Nephron progenitor cell (in vitro differentiated cells): ENCODE measurements around the gene CREB1.

Experiments used
- DNase-seq: peaks from one replicate; pipeline ENCODE4 v3.0.0; 2021
- H3K27ac Mint-ChIP-seq: 2 replicates; pipeline ENCODE4 v1.8.0; 2021; ENCODE audit warnings: mild to moderate bottlenecking, moderate library complexity, mixed read lengths
- H3K27me3 Mint-ChIP-seq: 2 replicates; pipeline ENCODE4 v1.8.0; 2021; ENCODE audit warnings: mild to moderate bottlenecking, low read depth, mixed read lengths; ENCODE audit not compliant: poor library complexity
- H3K36me3 Mint-ChIP-seq: 2 replicates; pipeline ENCODE4 v1.8.0; 2021; ENCODE audit warnings: low read depth, mixed read lengths
- H3K4me1 Mint-ChIP-seq: 2 replicates; pipeline ENCODE4 v1.8.0; 2021; ENCODE audit warnings: mixed read lengths
- H3K4me3 Mint-ChIP-seq: 2 replicates; pipeline ENCODE4 v1.8.0; 2021; ENCODE audit warnings: mild to moderate bottlenecking, moderate library complexity, mixed read lengths
- H3K9me3 Mint-ChIP-seq: 2 replicates; pipeline ENCODE4 v1.8.0; 2021; ENCODE audit warnings: mild to moderate bottlenecking, moderate library complexity, mixed read lengths
- CTCF ChIP-seq: fragments of 200-600 bp; sonication (generic); IDR thresholded peaks from 2 replicates; pipeline ENCODE4 v1.5.0; 2021; ENCODE audit warnings: antibody characterized with exemption

CREB1 gene

GRCh38 chr2:207498427-207498826 lies 31.3 kb upstream of the CREB1 start:
- Mint-ChIP-seq H3K4me1 (peaks cover 12% of the 10 kb centered on the region), H3K4me3 (no peak overlapping the region), H3K9me3 (no peaks in the 10 kb centered on the region), H3K36me3 (no peaks in the 10 kb centered on the region), H3K27me3 (peaks cover 4% of the 10 kb centered on the region), H3K27ac (no peak overlapping the region)
- TF ChIP-seq CTCF, result no peak
- no peak for DNase-seq

- TF ChIP-seq CTCF, result no peak
- no peak for DNase-seq
- Mint-ChIP-seq H3K27me3 (peaks cover 7% of the 10 kb centered on the region), H3K9me3 (no peaks in the 10 kb centered on the region), H3K4me3 (no peak overlapping the region), H3K36me3 (no peaks in the 10 kb centered on the region), H3K27ac (no peak overlapping the region), H3K4me1 (peaks cover 19% of the 10 kb centered on the region)
Observed at GRCh38 chr2:207499114-207499513, 30.6 kb upstream of the CREB1 start.

GRCh38 chr2:207501802-207502576 lies 27.8 kb upstream of the CREB1 start:
- no peak for DNase-seq
- Mint-ChIP-seq H3K27ac (no peak overlapping the region), H3K36me3 (no peaks in the 10 kb centered on the region), H3K27me3 (peaks cover 6% of the 10 kb centered on the region), H3K4me3 (no peak overlapping the region), H3K4me1 (peaks cover 38% of the 10 kb centered on the region), H3K9me3 (no peaks in the 10 kb centered on the region)
- no peak for TF ChIP-seq CTCF

- Mint-ChIP-seq H3K9me3 (no peaks in the 10 kb centered on the region), H3K4me3 (no peak overlapping the region), H3K36me3 (no peaks in the 10 kb centered on the region), H3K4me1 (peaks cover 38% of the 10 kb centered on the region), H3K27me3 (peaks cover 4% of the 10 kb centered on the region), H3K27ac (no peak overlapping the region)
- DNase-seq, result no peak
- TF ChIP-seq CTCF, result no peak
Observed at GRCh38 chr2:207502577-207503198, 27.1 kb upstream of the CREB1 start.

GRCh38 chr2:207503234-207503633 lies 26.5 kb upstream of the CREB1 start:
- Mint-ChIP-seq H3K27ac (no peak overlapping the region), H3K9me3 (no peaks in the 10 kb centered on the region), H3K4me3 (no peak overlapping the region), H3K27me3 (peaks cover 4% of the 10 kb centered on the region), H3K36me3 (no peaks in the 10 kb centered on the region), H3K4me1 (peaks cover 38% of the 10 kb centered on the region)
- no peak for TF ChIP-seq CTCF
- DNase-seq, result no peak
